HG03575 (cell line): ENCODE data around the gene IGFL1.
"Not testable (repeated sequence)": the region's sequence is repeated elsewhere in the genome, so short reads cannot be mapped to it uniquely, and the experiment has no call there.

Experiments used
- ATAC-seq: cut with Tn5 transposase; IDR thresholded peaks from one replicate; pipeline ENCODE4 v1.9.1; 2021; ENCODE audit not compliant: unreplicated experiment, insufficient number of reproducible peaks, low FRiP score; ENCODE audit errors: extremely low read depth

The IGFL1 gene

GRCh38 chr19:46229442-46229841 lies at the start of gene IGFL1:
Gene IGFL1, plus strand, starts transcription at chr19:46229742. Its CDS starts 33 bp downstream, at chr19:46229775.
- ATAC-seq: no peak

- ATAC-seq: no peak
Measured at GRCh38 chr19:46180701-46181387, 48.7 kb upstream of the IGFL1 start.

- no peak for ATAC-seq
Measured at GRCh38 chr19:46181388-46181779, 48.2 kb upstream of the IGFL1 start.

GRCh38 chr19:46182476-46182875 lies 47.1 kb upstream of the IGFL1 start:
- no peak for ATAC-seq

- not testable (repeated sequence) for ATAC-seq
Measured at GRCh38 chr19:46184775-46185710, 44.5 kb upstream of the IGFL1 start.

- ATAC-seq: no peak
Measured at GRCh38 chr19:46186101-46186716, 43.3 kb upstream of the IGFL1 start.

GRCh38 chr19:46186717-46187101 lies 42.8 kb upstream of the IGFL1 start:
- no peak for ATAC-seq

- ATAC-seq: no peak
Measured at GRCh38 chr19:46189971-46190888, 39.3 kb upstream of the IGFL1 start.

GRCh38 chr19:46191356-46191755 lies 38.2 kb upstream of the IGFL1 start:
- no peak for ATAC-seq

GRCh38 chr19:46191972-46192371 lies 37.6 kb upstream of the IGFL1 start:
- no peak for ATAC-seq

GRCh38 chr19:46192626-46192991 lies 36.9 kb upstream of the IGFL1 start:
- not testable (repeated sequence) for ATAC-seq

GRCh38 chr19:46192992-46193650 lies 36.4 kb upstream of the IGFL1 start:
- no peak for ATAC-seq

GRCh38 chr19:46193678-46194077 lies 35.9 kb upstream of the IGFL1 start:
- ATAC-seq: no peak

GRCh38 chr19:46195104-46195503 lies 34.4 kb upstream of the IGFL1 start:
- ATAC-seq: no peak

- ATAC-seq: not testable (repeated sequence)
Measured at GRCh38 chr19:46195919-46196318, 33.6 kb upstream of the IGFL1 start.

- no peak for ATAC-seq
Measured at GRCh38 chr19:46196410-46197124, 33.0 kb upstream of the IGFL1 start.

- no peak for ATAC-seq
Measured at GRCh38 chr19:46197314-46198070, 32.0 kb upstream of the IGFL1 start.
